ENCODE results near the gene CYP4F22.
A peak's percentile ranks its signal among the peaks of the same experiment; 100 is the strongest.
"Not testable (repeated sequence)": the region's sequence is repeated elsewhere in the genome, so short reads cannot be mapped to it uniquely, and the experiment has no call there.

CYP4F22 gene

GRCh38 chr19:15475169-15475568 is 33.2 kb upstream of the CYP4F22 start:
- H3K4me3 ChIP-seq (ENCODE audit: low read depth, low read length): no peak overlapping the region
- peaks cover 10% of the 10 kb centered on the region for H3K27me3 ChIP-seq (ENCODE audit: control insufficient read depth, insufficient read depth, low read length)
- no peak overlapping the region for H3K9ac ChIP-seq (ENCODE audit: low read depth, low read length)
- no peaks in the 10 kb centered on the region for H3K9me3 ChIP-seq (ENCODE audit: control insufficient read depth, insufficient read depth, low read length)
- no peaks in the 10 kb centered on the region for H3K4me1 ChIP-seq (ENCODE audit: control insufficient read depth, insufficient read depth, low read length)
- H3K36me3 ChIP-seq (ENCODE audit: control insufficient read depth, insufficient read depth, low read length): no peaks in the 10 kb centered on the region

- no peak overlapping the region for H3K9ac ChIP-seq (ENCODE audit: low read depth, low read length)
- H3K36me3 ChIP-seq (ENCODE audit: control insufficient read depth, insufficient read depth, low read length): no peaks in the 10 kb centered on the region
Observed at GRCh38 chr19:15475611-15476010, 32.7 kb upstream of the CYP4F22 start.

GRCh38 chr19:15476325-15476724 is 32.0 kb upstream of the CYP4F22 start:
- Histone ChIP-seq H3K4me3 (ENCODE audit: low read depth, low read length) (no peak overlapping the region), H3K4me1 (ENCODE audit: control insufficient read depth, insufficient read depth, low read length) (no peaks in the 10 kb centered on the region), H3K36me3 (ENCODE audit: control insufficient read depth, insufficient read depth, low read length) (no peaks in the 10 kb centered on the region), H3K9me3 (ENCODE audit: control insufficient read depth, insufficient read depth, low read length) (no peaks in the 10 kb centered on the region), H3K9ac (ENCODE audit: low read depth, low read length) (no peak overlapping the region), H3K27me3 (ENCODE audit: control insufficient read depth, insufficient read depth, low read length) (peaks cover 7% of the 10 kb centered on the region)

More at GRCh38 chr19:15475611-15476010, 32.7 kb upstream of the CYP4F22 start:
- Histone ChIP-seq H3K27me3 (ENCODE audit: control insufficient read depth, insufficient read depth, low read length) (peaks cover 10% of the 10 kb centered on the region), H3K9me3 (ENCODE audit: control insufficient read depth, insufficient read depth, low read length) (no peaks in the 10 kb centered on the region), H3K4me1 (ENCODE audit: control insufficient read depth, insufficient read depth, low read length) (no peaks in the 10 kb centered on the region), H3K4me3 (ENCODE audit: low read depth, low read length) (no peak overlapping the region)

- no peaks in the 10 kb centered on the region for H3K4me1 ChIP-seq (ENCODE audit: control insufficient read depth, insufficient read depth, low read length)
- H3K9ac ChIP-seq (ENCODE audit: low read depth, low read length): no peak within 1 kb of the TSS
- no peaks in the 10 kb centered on the region for H3K27me3 ChIP-seq (ENCODE audit: control insufficient read depth, insufficient read depth, low read length)
- H3K4me3 ChIP-seq (ENCODE audit: low read depth, low read length): no peak within 1 kb of the TSS
- H3K36me3 ChIP-seq (ENCODE audit: control insufficient read depth, insufficient read depth, low read length): no peaks in the 10 kb centered on the region
- no peaks in the 10 kb centered on the region for H3K9me3 ChIP-seq (ENCODE audit: control insufficient read depth, insufficient read depth, low read length)
Observed at GRCh38 chr19:15479391-15480345, 28.7 kb upstream of the CYP4F22 start, which contains the start of gene PGLYRP2. Gene PGLYRP2 (minus strand): TSS chr19:15479501. CDS start chr19:15479371, 130 bp downstream.

GRCh38 chr19:15480996-15481395 is 27.3 kb upstream of the CYP4F22 start:
- H3K9ac ChIP-seq (ENCODE audit: low read depth, low read length); H3K27me3 ChIP-seq (ENCODE audit: control insufficient read depth, insufficient read depth, low read length); H3K9me3 ChIP-seq (ENCODE audit: control insufficient read depth, insufficient read depth, low read length); H3K4me3 ChIP-seq (ENCODE audit: low read depth, low read length); H3K36me3 ChIP-seq (ENCODE audit: control insufficient read depth, insufficient read depth, low read length); H3K4me1 ChIP-seq (ENCODE audit: control insufficient read depth, insufficient read depth, low read length): not testable (repeated sequence)

GRCh38 chr19:15485768-15486167 is 22.6 kb upstream of the CYP4F22 start:
- not testable (repeated sequence) for H3K36me3 ChIP-seq (ENCODE audit: control insufficient read depth, insufficient read depth, low read length); H3K9ac ChIP-seq (ENCODE audit: low read depth, low read length); H3K27me3 ChIP-seq (ENCODE audit: control insufficient read depth, insufficient read depth, low read length); H3K9me3 ChIP-seq (ENCODE audit: control insufficient read depth, insufficient read depth, low read length); H3K4me1 ChIP-seq (ENCODE audit: control insufficient read depth, insufficient read depth, low read length); H3K4me3 ChIP-seq (ENCODE audit: low read depth, low read length)

GRCh38 chr19:15487038-15487437 is 21.3 kb upstream of the CYP4F22 start:
- H3K36me3 ChIP-seq (ENCODE audit: control insufficient read depth, insufficient read depth, low read length): no peaks in the 10 kb centered on the region
- H3K27me3 ChIP-seq (ENCODE audit: control insufficient read depth, insufficient read depth, low read length): no peaks in the 10 kb centered on the region
- H3K9ac ChIP-seq (ENCODE audit: low read depth, low read length): no peak overlapping the region
- H3K4me3 ChIP-seq (ENCODE audit: low read depth, low read length): no peak overlapping the region
- peaks cover 3% of the 10 kb centered on the region for H3K9me3 ChIP-seq (ENCODE audit: control insufficient read depth, insufficient read depth, low read length)
- H3K4me1 ChIP-seq (ENCODE audit: control insufficient read depth, insufficient read depth, low read length): no peaks in the 10 kb centered on the region

- no peaks in the 10 kb centered on the region for H3K27me3 ChIP-seq (ENCODE audit: control insufficient read depth, insufficient read depth, low read length)
- H3K9me3 ChIP-seq (ENCODE audit: control insufficient read depth, insufficient read depth, low read length): peaks cover 3% of the 10 kb centered on the region
- no peak overlapping the region for H3K9ac ChIP-seq (ENCODE audit: low read depth, low read length)
- H3K36me3 ChIP-seq (ENCODE audit: control insufficient read depth, insufficient read depth, low read length): no peaks in the 10 kb centered on the region
- no peaks in the 10 kb centered on the region for H3K4me1 ChIP-seq (ENCODE audit: control insufficient read depth, insufficient read depth, low read length)
- no peak overlapping the region for H3K4me3 ChIP-seq (ENCODE audit: low read depth, low read length)
Observed at GRCh38 chr19:15488489-15489226, 19.7 kb upstream of the CYP4F22 start.

GRCh38 chr19:15495151-15495550 is 13.2 kb upstream of the CYP4F22 start:
- Histone ChIP-seq H3K4me1 (ENCODE audit: control insufficient read depth, insufficient read depth, low read length) (peaks cover 4% of the 10 kb centered on the region), H3K4me3 (ENCODE audit: low read depth, low read length) (no peak overlapping the region), H3K9me3 (ENCODE audit: control insufficient read depth, insufficient read depth, low read length) (no peaks in the 10 kb centered on the region), H3K27me3 (ENCODE audit: control insufficient read depth, insufficient read depth, low read length) (no peaks in the 10 kb centered on the region), H3K9ac (ENCODE audit: low read depth, low read length) (no peak overlapping the region), H3K36me3 (ENCODE audit: control insufficient read depth, insufficient read depth, low read length) (no peaks in the 10 kb centered on the region)

- no peaks in the 10 kb centered on the region for H3K36me3 ChIP-seq (ENCODE audit: control insufficient read depth, insufficient read depth, low read length)
- H3K27me3 ChIP-seq (ENCODE audit: control insufficient read depth, insufficient read depth, low read length): no peaks in the 10 kb centered on the region
- no peaks in the 10 kb centered on the region for H3K9me3 ChIP-seq (ENCODE audit: control insufficient read depth, insufficient read depth, low read length)
- peaks cover 6% of the 10 kb centered on the region for H3K4me1 ChIP-seq (ENCODE audit: control insufficient read depth, insufficient read depth, low read length)
- H3K9ac ChIP-seq (ENCODE audit: low read depth, low read length): peak overlapping the region; percentile 9
- peak overlapping the region; percentile 51 for H3K4me3 ChIP-seq (ENCODE audit: low read depth, low read length)
Observed at GRCh38 chr19:15498156-15498858, 10.0 kb upstream of the CYP4F22 start.

GRCh38 chr19:15498910-15499309 is 9.4 kb upstream of the CYP4F22 start:
- Histone ChIP-seq H3K27me3 (ENCODE audit: control insufficient read depth, insufficient read depth, low read length) (no peaks in the 10 kb centered on the region), H3K4me1 (ENCODE audit: control insufficient read depth, insufficient read depth, low read length) (peaks cover 6% of the 10 kb centered on the region), H3K9me3 (ENCODE audit: control insufficient read depth, insufficient read depth, low read length) (no peaks in the 10 kb centered on the region), H3K4me3 (ENCODE audit: low read depth, low read length) (peak overlapping the region; percentile 51), H3K9ac (ENCODE audit: low read depth, low read length) (no peak overlapping the region), H3K36me3 (ENCODE audit: control insufficient read depth, insufficient read depth, low read length) (no peaks in the 10 kb centered on the region)
